ENCODE data around the gene PARD3. TPM values are rescaled to one million over a fixed set of nuclear protein-coding genes. Genes with fewer than 3 reads are reported as not detected.
A peak's percentile ranks its signal among the peaks of the same experiment; 100 is the strongest.

The PARD3 gene
- total RNA-seq, 1 donor from 2014 or later: 37.2 TPM

DNA sequence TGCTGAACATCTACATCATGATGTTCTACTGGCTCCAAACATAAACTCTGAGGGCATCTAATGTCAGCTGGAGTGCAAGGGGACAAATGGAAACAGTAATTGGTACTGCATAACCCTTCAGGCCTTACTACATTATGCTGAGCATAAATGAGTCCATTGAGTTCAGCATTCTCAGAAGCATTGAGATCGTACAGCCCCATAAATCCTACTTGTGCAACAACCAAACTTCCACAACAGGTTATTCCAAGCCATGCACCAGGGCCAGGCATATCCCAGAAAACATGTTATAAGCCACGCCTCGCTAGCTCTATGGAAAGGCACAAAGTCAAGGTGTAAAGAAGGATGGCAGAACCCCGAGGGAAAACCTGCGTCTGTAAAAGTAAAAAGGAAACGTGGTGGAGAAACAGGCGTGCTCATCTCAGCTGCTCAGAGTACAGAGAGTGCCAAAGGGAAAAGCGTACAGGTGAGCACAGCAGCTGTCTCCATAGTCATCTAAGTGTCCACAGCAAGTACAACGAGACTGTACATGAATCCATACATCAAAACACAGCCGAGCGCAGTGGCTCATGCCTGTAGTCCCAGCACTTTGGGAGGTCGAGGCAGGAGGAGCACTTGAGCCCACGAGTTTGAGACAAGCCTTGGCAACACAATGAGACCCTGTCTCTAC, 124.6 kb downstream of the PARD3 start:
- peaks cover 25% of the 10 kb centered on the region for H3K4me1 Mint-ChIP-seq (ENCODE audit: unreplicated experiment)
- H3K27me3 Mint-ChIP-seq (ENCODE audit: unreplicated experiment): no peaks in the 10 kb centered on the region
- no peak overlapping the region for H3K27ac Mint-ChIP-seq (ENCODE audit: unreplicated experiment)
- no peak for DNase-seq (ENCODE audit: extremely low spot score, unreplicated experiment)
- peaks cover 3% of the 10 kb centered on the region for H3K9me3 Mint-ChIP-seq (ENCODE audit: unreplicated experiment)
- TF ChIP-seq CTCF (IDR thresholded peaks at IDR 0.05): no peak
- no peak overlapping the region for H3K4me3 Mint-ChIP-seq (ENCODE audit: unreplicated experiment)
- H3K36me3 Mint-ChIP-seq (ENCODE audit: unreplicated experiment): peaks cover 5% of the 10 kb centered on the region

DNA sequence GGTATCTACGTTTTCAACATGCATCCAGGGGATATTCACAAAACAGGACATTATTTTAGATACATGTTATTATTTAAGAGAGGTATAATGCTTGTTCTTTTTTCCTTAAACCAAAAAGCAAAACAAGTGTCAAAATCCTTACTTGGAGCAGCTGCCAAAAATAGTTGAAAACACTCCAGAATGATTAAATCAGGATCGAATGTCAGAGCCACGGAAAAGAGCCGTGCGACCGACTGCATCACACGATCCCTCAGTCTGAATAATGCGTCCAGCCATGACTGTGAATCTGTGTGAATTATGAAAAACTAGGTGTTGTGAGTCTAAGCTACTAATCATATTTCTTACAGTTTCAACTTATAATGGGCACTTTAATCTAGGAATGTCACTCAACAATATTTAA, 126.0 kb downstream of the PARD3 start:
- Mint-ChIP-seq H3K4me1 (ENCODE audit: unreplicated experiment) (peaks cover 27% of the 10 kb centered on the region), H3K36me3 (ENCODE audit: unreplicated experiment) (peaks cover 5% of the 10 kb centered on the region), H3K27ac (ENCODE audit: unreplicated experiment) (peak overlapping the region; percentile 32), H3K27me3 (ENCODE audit: unreplicated experiment) (no peaks in the 10 kb centered on the region), H3K4me3 (ENCODE audit: unreplicated experiment) (no peak overlapping the region), H3K9me3 (ENCODE audit: unreplicated experiment) (peaks cover 3% of the 10 kb centered on the region)
- DNase-seq (ENCODE audit: extremely low spot score, unreplicated experiment): no peak
- no peak for TF ChIP-seq CTCF (IDR thresholded peaks at IDR 0.05)

DNA sequence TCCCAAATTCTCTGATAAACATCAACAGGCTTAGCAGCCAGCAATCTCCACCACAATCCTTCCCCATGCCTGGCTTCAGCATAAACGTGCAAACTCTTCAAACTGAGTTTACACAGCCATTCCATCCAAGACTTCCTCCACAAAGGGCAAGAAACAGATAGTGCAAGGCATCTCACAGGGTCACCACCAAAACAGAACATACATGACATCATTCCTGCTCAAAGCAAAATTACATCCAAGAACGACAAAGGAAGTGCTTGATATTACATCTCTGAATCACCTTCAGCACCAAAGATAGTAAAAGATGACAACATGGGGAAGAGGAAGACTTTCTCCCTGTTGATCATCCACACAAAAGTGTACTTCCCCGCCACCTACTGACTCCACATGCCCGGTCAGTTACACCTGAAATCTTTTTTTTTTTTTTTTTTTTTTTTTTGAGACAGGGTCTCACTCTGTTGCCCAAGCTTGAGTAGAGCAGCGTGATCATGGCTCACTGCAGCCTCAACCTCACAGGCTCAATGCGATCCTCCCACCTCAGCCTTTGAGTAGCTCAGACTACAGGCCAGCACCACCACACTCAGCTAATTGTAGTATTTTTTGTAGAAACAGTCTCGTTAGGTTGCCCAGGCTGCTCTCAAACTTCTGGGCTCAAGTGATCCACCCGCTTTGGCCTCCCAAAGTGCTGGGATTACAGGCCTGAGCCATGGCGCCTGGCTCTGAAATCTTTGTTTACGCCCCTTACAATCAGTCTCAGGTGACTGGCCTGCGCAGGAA, 127.5 kb downstream of the PARD3 start:
- peaks cover 4% of the 10 kb centered on the region for H3K36me3 Mint-ChIP-seq (ENCODE audit: unreplicated experiment)
- peaks cover 27% of the 10 kb centered on the region for H3K4me1 Mint-ChIP-seq (ENCODE audit: unreplicated experiment)
- no peak for DNase-seq (ENCODE audit: extremely low spot score, unreplicated experiment)
- no peaks in the 10 kb centered on the region for H3K27me3 Mint-ChIP-seq (ENCODE audit: unreplicated experiment)
- H3K9me3 Mint-ChIP-seq (ENCODE audit: unreplicated experiment): peaks cover 3% of the 10 kb centered on the region
- no peak overlapping the region for H3K27ac Mint-ChIP-seq (ENCODE audit: unreplicated experiment)
- TF ChIP-seq CTCF (IDR thresholded peaks at IDR 0.05): no peak
- H3K4me3 Mint-ChIP-seq (ENCODE audit: unreplicated experiment): no peak overlapping the region

GRCh38 chr10:34682580-34682979, 132.5 kb downstream of the PARD3 start:
- Mint-ChIP-seq H3K27ac (ENCODE audit: unreplicated experiment) (no peak overlapping the region), H3K4me3 (ENCODE audit: unreplicated experiment) (no peak overlapping the region), H3K4me1 (ENCODE audit: unreplicated experiment) (peaks cover 9% of the 10 kb centered on the region), H3K36me3 (ENCODE audit: unreplicated experiment) (no peaks in the 10 kb centered on the region), H3K27me3 (ENCODE audit: unreplicated experiment) (no peaks in the 10 kb centered on the region), H3K9me3 (ENCODE audit: unreplicated experiment) (no peaks in the 10 kb centered on the region)
- no peak for DNase-seq (ENCODE audit: extremely low spot score, unreplicated experiment)
- TF ChIP-seq CTCF (IDR thresholded peaks at IDR 0.05): no peak

DNA sequence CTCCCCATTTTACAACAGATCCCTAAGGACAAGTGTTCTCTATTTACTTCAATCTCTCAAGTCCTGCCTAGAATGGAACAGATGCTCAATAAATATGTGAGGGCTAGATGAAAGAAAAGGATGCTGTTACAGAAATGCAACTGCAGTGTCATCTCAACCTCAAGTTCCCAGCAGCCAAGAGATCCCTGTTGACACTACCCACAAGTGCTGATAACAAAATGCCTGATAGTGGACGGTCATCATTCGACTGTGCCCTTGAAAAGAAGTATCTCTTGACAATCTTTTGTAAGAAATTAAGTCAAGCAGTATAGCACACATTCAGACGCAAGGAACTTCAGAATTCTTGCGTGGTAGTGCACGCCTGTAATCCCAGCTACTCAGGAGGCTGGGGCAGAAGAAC, 133.2 kb downstream of the PARD3 start:
- Mint-ChIP-seq H3K36me3 (ENCODE audit: unreplicated experiment) (no peaks in the 10 kb centered on the region), H3K27me3 (ENCODE audit: unreplicated experiment) (no peaks in the 10 kb centered on the region), H3K4me3 (ENCODE audit: unreplicated experiment) (no peak overlapping the region), H3K4me1 (ENCODE audit: unreplicated experiment) (peaks cover 4% of the 10 kb centered on the region), H3K27ac (ENCODE audit: unreplicated experiment) (no peak overlapping the region), H3K9me3 (ENCODE audit: unreplicated experiment) (no peaks in the 10 kb centered on the region)
- DNase-seq (ENCODE audit: extremely low spot score, unreplicated experiment): no peak
- no peak for TF ChIP-seq CTCF (IDR thresholded peaks at IDR 0.05)
